Stimulated activated CD4-positive, alpha-beta T cell treated with anti-CD3 and anti-CD28 coated beads, Interleukin-1b, Interleukin-23, amount 100 ng/mL, for 24 hours (primary cell): Measurements from ENCODE around the gene ZNF609.

ENCODE experiments used
- DNase-seq, 4 experiments: peaks; one replicate each; pipeline ENCODE4 v3.0.0-alpha.2; 2020; ENCODE audit warnings: low read depth in 4 of 4, low spot score in 1 of 4

Gene ZNF609

DNA sequence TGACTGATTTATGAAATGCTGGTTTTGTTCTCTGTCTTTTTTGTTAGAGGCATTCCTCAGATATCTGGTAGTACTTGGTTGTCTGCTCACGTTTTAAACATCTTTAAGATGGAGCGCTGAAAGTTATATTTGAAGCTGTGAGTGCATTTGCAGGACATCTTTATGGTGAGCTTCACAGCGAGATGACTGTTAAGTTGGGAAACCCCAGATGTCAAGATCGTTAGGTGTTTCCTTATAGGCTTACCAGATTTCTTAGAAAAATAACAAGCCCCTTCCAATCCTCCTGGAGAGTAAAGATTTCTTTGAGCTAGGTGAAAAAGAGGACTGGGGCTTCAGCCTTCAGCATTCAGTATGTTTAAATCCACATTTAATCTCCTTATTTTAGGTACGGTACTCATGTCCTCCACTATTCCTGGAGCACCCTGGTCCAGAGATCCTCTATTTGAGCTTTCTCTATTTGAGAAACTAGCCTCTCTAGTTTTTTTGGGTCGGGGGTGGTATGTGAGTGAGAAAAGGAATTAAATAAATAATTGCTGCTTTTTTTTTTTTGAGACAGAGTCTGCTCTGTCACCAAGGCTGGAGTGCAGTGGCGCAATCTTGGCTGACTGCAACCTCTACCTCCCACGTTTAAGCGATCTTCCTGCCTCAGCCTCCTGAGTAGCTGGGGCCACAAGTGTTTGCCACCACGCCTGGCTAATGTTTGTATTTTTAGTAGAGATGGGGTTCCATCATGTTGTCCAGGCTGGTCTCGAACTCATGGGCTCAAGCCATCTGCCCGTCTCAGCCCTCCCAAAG is 72.3 kb downstream of the ZNF609 start:
- no peak for DNase-seq

DNA sequence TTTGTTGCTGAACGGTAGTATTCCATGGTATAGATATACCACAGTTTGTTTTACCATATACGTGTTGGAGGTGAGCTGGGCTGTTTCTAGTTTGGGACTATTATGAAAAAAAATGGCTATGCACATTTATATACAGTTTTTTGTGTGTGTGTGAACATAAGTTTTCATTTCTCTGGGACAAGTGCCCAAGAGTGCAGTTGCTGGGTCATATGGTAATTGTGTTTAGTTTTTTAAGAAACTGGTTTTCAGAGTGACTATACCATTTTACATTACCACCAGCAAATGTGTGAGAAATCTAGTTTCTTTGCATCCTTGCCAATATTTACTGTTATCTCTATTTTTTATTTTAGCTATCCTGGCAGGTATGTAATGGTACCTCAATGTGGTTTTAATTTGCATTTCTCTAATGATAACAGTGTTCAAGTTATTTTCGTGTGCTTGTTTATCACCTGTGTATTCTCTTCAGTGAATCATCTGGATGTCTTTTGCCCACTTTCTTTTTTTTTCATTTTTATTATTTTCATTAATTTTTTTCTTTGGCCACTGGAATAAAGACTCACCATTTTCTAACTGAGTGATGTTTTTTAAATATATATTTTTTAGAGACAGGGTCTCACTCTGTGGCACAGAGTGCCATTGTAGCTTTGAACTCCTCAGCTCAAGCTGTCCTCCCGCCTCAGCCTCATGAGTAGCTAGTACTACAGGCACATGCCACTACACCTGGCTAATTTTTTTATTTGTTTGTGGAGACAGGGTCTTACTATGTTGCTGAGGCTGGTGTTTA is 75.3 kb downstream of the ZNF609 start:
- DNase-seq, result no peak

DNA sequence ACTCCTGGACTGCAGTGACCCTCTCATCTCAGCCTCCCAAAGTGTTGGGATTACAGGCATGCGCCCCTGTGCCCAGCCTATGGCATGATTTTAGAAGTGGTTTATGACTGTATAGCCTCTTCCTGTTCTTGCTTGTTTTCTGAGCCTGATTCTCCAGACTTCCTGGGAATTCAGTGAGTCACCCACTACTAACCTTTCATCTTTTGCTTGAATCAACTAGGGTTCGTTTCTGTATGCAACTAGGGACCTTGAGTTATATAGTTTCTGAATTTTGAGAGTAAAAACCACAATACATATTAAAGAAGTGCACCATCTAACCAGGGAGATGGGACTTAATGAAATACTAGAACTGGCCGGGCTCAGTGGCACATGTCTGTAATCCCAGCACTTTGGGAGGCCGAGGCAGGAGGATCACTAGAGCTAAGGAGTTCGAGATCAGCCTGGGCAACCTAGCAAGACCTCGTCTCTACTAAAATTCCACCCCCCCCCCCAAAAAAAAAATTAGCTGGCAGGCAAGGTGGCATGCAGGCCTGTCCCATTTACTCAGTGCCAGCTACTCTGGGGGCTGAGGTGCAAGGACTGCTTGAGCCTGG is 76.0 kb downstream of the ZNF609 start:
- DNase-seq, result no peak

DNA sequence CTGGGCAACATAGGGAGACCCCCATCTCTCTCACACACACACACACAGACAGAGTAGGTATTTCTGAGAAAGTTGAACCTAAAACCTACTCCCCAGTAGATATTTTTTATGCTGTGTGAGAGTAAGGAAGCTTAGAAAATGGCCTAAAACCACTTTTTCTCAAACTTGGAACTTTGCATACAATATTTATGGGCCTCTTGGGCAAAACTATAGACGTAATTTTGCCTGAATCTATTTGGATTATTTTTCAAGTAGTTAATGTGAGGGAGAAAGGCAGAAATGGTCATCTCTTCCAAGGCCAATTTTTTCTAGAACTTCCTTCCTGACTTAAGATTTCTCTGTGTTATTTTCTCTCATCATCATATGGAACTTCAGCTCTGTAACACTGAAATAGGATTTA is 81.7 kb downstream of the ZNF609 start:
- no peak for DNase-seq

DNA sequence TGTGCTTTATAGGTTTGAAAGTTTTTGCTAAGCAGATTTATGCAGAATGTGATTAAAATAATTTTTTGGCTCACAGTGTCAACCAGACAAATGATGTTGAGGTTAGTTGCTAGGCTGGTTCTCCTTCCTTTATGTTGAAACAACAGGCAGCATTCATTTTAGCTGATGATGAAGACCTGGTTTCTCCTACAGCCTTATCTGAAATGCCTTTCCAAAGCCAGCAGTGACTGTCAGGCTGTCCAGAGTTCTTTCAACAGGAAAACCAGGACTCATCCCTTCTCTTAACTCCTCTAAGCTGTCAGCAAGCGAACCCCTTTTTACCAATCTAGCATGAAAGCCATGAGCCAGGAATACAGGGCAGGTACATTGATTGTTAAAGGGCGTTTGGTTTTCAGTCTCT is 84.1 kb downstream of the ZNF609 start:
- DNase-seq, result no peak

DNA sequence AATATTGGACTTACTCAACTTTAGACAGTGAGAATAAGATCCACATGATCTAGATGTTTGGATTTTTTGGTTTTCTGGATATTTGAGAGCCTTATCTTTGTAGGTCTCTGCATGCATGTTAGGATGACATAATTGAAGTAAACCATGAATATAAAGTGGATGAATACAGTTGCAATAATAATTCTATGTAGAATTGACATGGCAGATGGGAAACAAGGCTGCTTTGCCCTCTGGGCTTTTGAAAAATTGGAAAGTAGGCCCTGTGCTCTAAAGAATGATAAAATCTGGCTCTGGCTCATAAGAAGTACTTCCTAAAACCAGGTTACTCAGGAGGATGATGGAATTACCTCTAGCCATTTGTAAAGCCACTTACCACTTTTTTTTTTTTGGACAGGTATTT is 86.9 kb downstream of the ZNF609 start:
- DNase-seq, result no peak

DNA sequence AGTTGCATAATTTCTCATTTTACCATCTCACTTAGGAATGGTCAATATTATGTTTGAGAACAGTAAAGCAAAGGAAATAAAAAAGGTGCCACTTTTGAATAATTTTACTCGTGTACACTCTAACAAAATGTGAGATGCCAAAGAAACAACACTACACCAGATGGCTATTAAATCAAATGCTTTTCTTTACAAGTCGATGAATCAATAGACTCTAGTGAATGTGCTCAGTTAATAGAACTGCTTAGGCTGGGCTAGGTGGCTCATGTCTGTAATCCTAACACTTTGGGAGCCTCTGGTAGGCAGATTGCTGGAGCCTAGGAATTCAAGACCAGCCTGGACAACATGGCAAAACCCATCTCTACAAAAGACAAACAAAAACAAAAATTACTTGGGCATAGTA is 87.9 kb downstream of the ZNF609 start:
- DNase-seq, result no peak

DNA sequence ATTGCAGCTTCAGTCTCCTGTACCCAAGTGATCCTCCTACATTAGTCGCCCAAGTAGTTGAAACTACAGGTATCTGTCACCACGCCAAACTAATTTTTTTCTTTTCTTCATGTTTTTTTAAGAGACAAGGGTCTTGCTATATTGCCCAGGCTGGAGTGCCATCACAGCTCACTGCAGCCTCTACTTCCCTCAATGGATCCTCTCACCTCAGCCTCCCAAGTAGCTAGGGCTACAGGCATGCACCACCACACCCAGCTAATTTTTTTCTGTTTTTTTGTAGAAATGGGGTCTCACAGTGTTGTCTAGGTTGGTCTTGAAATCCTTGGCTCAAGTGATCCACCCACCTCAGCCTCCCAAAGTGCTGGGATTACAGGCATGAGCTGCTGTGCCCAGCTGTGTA is 89.5 kb downstream of the ZNF609 start:
- DNase-seq, result no peak

DNA sequence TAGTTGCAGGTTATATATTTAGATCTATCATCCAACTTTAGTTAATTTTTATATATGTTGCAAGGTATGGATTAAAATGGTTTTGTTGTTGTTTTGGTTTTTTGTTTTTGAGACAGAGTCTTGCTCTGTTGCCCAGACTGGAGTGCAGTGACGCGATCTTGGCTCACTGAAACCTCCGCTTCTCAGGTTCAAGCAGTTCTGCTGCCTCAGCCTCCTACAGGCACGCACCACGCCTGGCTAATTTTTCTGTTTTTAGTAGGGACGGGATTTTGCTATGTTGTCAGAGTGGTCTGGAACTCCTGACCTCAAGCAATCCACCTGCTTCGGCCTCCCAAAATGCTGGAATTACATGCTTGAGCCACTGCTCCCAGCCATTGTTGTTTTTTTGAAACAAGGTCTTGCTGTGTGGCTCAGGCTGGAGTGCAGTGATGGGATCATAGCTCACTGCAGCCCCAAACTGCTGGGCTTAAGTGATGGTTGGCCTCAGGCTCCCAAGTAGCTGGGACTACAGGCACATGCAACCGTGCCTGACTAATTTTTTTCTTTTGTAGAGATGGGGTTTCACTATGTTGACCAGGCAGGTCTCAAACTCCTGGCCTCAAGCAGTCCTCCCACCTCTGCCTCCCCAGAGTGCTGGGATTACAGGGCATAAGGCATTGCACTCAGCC is 92.0 kb downstream of the ZNF609 start:
- no peak for DNase-seq

DNA sequence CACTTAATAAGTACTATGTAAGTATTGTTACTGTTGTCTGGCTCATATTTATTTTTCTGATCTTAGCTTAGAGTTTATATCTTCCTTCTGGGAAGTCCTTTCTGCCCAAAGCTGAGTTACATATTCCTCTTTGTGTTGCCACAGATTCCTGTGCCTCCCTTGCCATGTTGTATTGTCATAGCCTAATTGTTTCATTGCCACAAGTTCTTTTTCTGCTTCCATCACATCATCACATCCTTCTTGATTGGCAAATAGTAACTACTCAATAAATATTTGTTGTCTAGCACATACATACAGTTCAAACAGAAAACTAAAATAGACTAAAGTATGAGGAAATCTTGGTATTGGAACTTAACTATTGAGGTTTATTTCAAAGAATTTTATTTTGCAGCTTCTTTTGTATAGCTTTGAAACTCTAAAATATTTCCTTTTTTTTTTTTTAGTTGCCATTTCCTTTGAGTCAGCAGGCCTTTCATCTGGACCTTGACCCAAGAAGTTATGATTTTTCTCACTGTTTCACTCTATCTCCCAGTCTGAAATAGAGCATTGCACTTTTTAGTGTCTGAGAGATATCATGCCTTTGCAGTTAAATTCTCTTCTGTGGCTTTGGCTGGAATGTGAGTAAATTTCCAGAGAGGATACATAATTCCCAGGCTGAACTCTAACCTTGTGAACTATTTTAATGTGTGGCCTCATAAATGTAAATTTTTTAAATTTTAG is 98.2 kb downstream of the ZNF609 start:
- DNase-seq, result no peak

DNA sequence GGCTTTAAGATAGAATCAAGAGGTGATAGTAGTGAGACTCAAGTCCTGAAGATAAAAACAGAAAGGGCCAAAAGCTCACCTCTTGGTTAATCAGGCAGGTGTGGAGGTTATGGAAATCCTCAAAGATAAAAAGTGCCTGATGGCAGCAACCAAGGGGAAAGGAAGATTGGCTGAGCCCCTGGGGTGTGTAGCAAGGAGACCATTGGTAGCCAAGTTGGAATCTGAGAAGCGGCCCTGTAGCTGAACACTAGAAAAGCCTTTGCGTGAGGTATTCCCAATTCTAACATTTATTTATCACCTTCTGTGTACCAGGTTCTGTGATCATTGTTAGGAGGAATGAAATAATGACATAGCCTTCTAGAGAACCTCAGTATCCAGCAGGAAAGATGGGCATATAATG is 98.9 kb downstream of the ZNF609 start:
- DNase-seq, result no peak

DNA sequence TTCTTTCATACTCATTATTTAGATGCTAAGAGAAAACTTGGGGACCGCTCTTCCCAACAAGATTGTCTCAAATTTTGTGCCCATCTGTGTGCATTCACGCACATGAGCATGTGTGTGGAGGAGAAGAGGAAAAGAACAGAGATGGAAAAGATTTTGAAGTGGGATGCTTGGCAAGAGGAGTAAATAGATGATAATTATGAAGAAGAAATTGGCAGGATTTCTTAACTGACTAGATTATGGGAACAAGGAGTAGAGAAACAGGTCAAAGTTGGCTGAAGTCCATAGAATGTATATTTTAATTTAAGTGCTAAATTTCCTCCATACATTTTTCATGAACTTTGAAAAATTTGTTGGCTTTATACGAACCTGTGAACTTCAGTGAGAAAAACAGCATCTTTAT is 100.1 kb downstream of the ZNF609 start:
- DNase-seq, result no peak

DNA sequence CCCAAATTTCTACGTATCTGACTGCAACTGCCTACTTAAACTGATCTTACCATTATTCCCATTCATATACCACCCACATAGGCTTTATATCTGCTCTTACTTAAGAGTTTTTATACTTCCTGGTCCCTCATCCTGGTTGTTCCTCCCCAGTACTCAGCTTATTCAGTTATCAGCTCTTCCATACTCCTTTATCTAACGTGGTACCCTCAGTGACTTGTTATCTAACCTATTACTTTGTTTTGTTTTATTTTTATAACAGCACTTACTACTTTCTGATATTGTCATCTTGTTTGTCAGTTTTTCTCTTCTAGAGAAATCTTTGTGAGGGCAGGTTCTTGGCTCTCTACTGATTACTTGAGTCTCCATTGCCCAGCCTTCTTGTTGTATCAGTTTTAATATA is 100.6 kb downstream of the ZNF609 start:
- no peak for DNase-seq

DNA sequence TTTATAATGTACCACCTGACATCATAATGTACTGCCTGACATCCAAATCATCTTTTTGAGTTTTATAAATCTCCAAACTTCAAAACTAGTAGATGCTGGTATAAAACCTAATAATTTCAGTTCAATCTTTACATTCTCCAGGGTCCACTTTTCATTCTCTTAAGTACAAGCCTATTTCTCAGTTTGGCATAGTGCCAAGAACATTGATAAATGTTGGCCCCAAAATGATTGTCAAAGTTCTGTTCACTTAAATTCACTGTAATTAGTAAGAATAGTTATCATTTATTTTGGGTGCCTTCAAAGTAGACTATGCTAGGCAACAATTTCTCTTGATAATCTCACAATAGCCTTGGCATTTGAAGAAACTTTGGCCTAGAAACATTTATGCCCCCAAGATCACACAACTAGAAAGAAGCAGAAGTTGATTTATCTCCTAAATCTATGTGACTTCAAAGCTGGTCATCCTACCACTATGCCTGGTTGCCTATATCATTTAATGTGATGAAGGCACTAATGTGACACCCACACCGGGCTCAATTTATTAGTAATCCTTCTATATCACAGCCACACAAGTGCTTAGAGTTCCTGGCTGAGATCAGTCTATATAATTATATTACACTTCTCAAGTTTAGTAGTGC is 101.7 kb downstream of the ZNF609 start:
- no peak for DNase-seq

DNA sequence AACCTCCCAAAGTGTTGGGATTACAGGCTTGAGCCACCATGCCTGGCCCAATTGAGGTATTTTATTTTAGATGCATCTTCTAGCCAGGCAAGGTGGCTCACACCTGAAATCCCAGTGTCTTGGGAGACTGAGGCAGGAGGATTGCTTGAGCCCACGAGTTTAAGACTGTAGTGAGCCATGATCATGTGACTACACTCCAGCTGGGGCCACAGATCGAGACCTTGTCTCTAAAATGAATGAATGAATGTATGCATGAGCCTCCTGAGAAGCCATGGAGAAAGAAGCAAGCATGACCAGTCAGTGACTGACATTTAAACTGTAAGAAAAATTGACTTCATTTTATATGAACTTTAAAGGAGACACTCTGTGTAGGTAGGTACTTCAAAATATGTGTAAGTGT is 105.7 kb downstream of the ZNF609 start:
- no peak for DNase-seq

DNA sequence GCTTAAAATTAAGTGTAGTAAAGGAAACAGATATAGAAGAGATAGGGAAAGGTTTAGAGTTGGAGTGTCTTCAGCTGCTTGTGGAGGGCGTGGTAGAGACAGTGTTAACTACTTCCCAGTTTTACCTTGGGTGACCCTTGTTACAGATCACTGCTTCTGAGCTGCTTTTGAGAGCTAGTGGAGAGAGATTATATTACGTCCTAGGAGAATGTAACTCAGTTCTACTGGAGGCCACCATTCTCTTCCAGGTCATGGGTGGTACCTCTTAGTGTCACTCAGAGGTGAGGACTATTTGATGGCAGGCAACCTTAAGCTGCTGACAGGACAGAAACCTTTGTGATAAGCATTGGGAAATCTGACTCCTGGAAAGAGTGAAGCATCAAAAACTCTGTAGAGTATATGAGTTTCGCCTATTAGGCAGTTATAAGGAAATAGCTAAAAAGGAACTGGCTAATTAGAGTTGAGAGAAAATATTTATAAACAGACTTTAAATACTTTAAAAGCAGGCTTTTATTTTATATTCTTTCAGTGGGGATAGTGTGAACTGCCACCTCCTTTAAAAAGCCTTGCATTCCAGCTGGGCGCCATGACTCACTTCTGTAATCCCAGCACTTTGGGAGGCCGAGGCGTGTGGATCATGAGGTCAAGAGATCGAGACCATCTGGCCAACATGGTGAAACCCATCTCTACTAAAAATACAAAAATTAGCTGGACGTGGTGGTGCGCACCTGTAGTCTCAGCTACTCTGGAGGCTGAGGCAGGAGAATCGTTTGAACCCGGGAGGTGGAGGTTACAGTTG is 106.5 kb downstream of the ZNF609 start:
- no peak for DNase-seq

DNA sequence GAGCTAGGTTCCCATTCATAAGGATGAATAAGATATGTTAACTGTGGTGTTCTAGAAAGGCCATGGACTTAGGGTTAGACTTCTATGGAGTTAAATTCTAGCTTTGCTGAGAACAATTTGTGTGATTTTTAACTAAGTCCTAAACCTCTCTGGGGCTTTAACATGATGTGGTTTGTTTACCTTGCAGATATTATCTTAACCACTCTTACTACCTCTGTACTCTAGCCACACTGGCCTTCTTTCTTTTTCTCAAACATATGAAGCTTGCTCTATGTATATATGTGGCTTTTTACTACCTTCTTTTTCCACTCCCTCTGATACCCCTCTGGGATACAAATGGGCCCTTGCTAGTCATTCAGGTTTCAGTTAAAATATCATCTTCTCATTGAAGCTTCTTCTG is 108.4 kb downstream of the ZNF609 start:
- DNase-seq, result no peak

DNA sequence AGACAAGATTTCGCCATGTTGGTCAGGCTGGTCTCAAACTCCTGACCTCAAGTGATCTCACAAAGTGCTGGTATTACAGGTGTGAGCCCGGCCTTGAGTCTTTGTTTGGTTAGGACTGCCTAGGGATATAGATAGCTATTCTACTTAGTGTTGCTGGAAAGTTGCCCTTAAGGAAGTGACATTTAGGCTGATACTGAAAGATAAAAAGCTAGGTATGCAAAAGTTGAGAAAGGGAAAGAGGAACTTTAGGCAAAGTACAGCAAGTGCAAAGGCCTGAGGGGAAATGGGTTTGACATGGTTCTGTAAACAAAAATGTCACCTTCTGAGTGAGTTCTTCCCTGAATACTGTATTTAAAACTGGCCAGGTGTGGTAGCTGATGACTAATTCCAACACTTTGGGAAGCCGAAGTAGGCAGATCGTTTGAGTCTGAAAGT is 111.5 kb downstream of the ZNF609 start:
- no peak for DNase-seq

DNA sequence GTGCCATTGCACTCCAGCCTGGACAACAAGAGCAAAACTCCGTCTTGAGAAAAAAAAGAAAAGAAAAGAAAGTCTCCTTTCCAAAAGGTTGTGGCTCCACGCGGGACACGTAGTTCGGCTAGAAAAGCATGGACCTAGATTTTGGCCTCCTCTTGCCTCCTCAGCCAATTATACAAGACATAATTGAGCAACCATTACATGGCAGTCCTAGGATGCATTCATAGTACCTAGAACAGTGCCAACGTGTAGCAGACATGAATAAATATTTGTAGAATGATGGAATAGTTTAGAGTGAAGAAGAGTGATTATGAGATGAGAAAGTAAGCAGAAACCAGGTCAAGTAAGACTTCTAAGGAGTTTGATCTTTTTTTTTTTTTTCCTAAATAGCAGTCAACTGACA is 112.5 kb downstream of the ZNF609 start:
- DNase-seq, result no peak
